HG03280 (cell line): ENCODE results near the gene LEAP2.

Experiments used
- ATAC-seq: cut with Tn5 transposase; IDR thresholded peaks from one replicate; pipeline ENCODE4 v1.9.1; 2021; ENCODE audit warnings: mild to moderate bottlenecking, moderate library complexity; ENCODE audit not compliant: unreplicated experiment

LEAP2 gene

DNA sequence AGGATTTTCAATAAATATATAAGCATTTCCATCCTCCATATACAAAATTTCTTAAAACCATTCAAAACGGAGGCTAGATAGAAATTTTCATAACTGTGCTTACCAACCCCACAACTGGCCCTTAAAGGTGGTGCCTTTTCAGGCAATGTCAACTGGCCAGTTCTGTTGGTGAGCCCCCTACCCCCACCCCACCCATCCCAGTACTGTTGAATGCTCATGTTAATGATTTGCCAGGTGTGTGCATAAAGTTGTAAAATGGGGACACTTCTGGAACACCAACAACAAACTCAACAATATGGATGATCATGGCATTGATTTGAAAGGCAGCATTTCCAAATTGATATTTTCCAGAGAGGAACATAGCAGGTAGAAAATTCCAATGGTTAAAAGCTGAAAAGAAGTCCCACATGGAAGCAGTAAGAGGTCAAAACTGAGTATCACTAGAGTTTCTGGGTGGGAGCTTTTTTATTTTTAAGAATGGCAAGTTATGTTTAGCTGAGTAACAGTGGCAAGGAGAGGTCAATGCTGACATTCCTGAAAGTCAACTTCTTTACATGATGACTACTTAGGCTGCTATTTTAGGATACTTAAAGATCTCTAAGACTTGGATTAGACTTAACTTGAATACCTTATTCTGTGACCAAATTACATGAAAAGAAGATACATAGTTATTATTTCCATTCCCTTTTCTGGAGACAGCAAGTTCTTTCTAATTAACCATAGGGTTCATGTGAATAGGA is 2.7 kb downstream of the LEAP2 start:
- ATAC-seq: no peak

DNA sequence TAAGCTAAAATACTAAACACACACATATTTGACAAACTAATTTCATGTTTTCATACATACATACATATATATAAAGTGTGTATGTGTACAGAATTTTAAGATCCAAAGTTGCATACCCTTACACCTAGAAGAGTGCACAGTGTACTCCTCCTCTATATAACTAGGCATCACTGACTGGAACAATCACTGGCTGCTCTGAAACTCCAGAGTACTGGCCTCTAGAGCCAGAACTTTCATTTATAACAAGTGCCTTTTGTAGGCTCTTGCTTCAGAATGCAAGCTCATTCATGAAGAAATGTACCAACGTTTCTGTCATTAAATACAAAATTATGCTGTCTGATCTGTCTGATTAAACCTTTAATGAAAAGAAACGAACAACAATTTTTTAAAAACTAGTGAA is 4.0 kb downstream of the LEAP2 start:
- no peak for ATAC-seq

GRCh38 chr5:132877938-132878337 is 4.5 kb downstream of the LEAP2 start:
- no peak for ATAC-seq

DNA sequence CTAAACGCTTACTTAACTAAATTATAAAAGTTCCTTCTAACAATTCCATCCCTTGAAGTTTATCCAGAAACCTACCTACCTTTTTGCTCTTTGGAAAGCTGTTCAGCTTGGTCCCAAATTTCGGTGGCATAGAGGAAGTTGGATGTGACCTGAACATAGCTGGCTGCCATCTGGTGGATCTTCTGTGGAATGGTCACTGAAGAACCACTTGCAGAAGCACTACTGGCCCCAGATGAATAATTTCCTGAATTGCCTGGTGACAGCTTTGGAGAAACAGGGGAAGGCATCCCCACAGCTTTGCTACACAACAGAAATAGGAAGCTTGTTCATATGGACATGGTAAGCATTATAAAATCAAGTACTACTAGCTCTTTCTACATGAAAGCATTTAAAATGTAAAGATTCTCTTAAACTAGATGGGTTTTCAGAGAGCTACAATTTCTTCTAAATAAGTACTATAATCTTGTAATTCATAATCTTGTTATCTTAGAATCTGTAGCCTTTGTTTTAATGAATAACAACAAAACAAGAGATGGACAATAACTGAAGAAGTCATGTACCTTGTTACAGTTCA is 9.9 kb downstream of the LEAP2 start:
- no peak for ATAC-seq

DNA sequence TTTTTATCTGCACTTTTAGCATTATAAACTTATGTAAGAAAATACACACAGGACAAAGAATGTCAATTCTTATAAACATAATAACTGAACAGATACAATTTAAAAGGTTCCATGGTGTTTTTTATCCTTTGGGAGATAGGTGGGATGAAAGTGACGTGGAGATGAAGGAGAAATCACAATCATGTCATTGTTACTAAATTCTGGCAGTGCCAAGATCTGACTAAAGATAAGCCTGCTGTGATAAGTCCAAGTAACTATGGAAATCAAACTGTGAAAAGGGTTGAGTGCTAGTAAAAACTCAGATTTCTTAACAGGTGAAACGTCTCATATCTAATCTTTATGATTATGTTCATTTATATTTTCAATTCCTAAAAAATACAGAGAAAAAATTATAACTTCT is 11.1 kb downstream of the LEAP2 start:
- ATAC-seq: no peak

- ATAC-seq: no peak
These were observed 12.8 kb downstream of the LEAP2 start for GRCh38 chr5:132886064-132886823.

GRCh38 chr5:132887283-132887682 is 13.8 kb downstream of the LEAP2 start:
- no peak for ATAC-seq

DNA sequence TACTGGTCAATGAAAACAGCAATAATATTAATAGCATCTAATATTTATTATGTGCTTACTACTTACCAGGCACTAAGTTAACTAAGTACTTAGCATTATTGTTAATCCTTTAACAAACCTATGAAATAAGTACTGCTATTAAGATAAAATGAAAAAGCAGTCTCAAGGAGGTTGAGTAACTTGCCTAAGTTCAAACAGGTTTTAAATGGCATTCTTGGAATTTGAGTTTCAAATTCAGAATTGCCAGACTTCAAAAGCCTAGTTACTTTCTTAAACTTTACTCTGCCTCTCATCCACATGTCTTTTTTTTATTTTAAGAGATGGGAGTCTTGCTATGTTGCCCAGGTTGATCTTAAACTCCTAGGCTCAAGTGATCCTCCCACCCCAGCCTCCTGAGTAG is 16.0 kb downstream of the LEAP2 start:
- ATAC-seq: no peak

- ATAC-seq: no peak
These were observed 17.3 kb downstream of the LEAP2 start for GRCh38 chr5:132890817-132891216.

GRCh38 chr5:132895719-132896305 is 22.3 kb downstream of the LEAP2 start:
- ATAC-seq: no peak

GRCh38 chr5:132896685-132897084 is 23.2 kb downstream of the LEAP2 start:
- ATAC-seq: no peak

- ATAC-seq: no peak
These were observed 24.6 kb downstream of the LEAP2 start for GRCh38 chr5:132898094-132898493.

DNA sequence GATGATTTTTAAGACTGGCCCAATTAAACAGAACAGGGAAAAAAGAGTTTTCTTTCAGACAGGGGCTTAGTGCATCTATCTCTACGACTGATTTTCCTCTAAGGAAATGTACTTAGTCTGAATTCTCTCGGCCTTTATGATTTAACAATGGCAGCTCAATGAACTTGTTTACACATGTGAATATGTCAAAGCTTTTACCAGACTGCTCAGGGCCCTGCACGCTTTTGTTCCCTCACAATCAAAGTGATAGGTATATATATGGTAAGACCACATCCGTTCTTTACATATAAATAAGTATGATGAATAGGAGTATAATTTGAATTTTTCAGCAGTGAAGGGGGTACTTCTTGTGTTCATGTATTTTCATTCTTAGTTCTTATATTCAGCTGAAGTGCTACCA is 27.6 kb downstream of the LEAP2 start:
- ATAC-seq: no peak

GRCh38 chr5:132901730-132902129 is 28.3 kb downstream of the LEAP2 start:
- ATAC-seq: no peak

GRCh38 chr5:132905938-132906337 is 32.5 kb downstream of the LEAP2 start:
- no peak for ATAC-seq

GRCh38 chr5:132907161-132907560 is 33.7 kb downstream of the LEAP2 start:
- no peak for ATAC-seq

DNA sequence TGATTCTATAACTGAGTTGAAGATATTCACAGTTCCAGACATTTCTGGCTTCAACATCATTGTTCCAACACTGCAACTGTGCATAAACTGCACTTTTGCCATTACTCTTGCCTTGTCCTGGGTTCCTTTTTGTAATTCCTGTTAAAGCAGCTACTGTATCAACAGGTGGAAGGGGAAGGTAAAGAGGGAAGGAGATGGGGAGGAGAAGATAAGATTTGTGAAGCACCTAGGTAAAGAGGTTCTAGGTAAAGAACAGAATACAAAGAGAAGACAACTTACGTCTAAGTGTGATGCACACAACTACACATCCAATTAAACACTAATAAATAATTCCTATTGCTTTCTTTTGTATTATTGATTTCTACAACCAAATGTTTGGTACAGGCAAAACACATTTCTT is 36.2 kb downstream of the LEAP2 start:
- no peak for ATAC-seq

DNA sequence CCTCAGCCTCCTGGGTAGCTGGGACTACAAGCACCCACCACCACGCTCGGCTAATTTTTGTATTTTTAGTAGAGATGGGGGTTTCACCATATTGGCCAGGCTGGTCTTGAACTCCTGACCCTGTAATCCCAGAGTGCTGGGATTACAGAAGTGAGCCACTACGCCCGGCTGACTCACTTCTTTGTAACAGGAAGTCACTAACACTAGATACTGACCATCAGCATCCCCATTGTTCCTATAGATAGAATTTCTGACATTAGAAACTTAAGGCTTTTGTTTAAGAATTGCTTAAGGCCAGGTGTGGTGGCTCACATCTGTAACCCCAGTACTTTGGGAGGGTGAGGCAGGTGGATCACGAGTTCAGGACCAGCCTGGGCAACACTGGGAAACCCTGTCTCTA is 42.2 kb downstream of the LEAP2 start:
- ATAC-seq: no peak

- no peak for ATAC-seq
These were observed 42.6 kb downstream of the LEAP2 start for GRCh38 chr5:132916086-132916485.
